OCI-LY1 (cell line): ENCODE data around the gene DNAH7.

Experiments
- H2AFZ ChIP-seq: fragments of 200-600 bp; sonication (generic), shearing (Covaris generic); 2 replicates; pipeline ENCODE4 v1.6.0; 2014; ENCODE audit warnings: antibody characterized with exemption, mild to moderate bottlenecking, low read length
- H3F3A ChIP-seq: fragments of 200-600 bp; sonication (generic), shearing (Covaris generic); 2 replicates; pipeline ENCODE4 v1.6.0; 2014; ENCODE audit warnings: mild to moderate bottlenecking, antibody characterized with exemption, low read length, moderate library complexity; ENCODE audit not compliant: insufficient read depth
- H3K27ac ChIP-seq: fragments of 200-600 bp; sonication (generic); 2 replicates; pipeline ENCODE4 v1.5.1; 2014; ENCODE audit warnings: low read length, mixed run types, mild to moderate bottlenecking, low read depth; ENCODE audit not compliant: poor library complexity, severe bottlenecking
- H3K27me3 ChIP-seq: fragments of 200-600 bp; sonication (generic); 2 replicates; pipeline ENCODE4 v1.6.0; 2014; ENCODE audit warnings: antibody characterized with exemption, mild to moderate bottlenecking, low read length, moderate library complexity; ENCODE audit not compliant: insufficient read depth
- H3K36me3 ChIP-seq: fragments of 200-600 bp; sonication (generic); 2 replicates; pipeline ENCODE4 v1.6.1; 2014; ENCODE audit warnings: mild to moderate bottlenecking, antibody characterized with exemption, low read length, moderate library complexity, mixed read lengths; ENCODE audit not compliant: insufficient read depth
- H3K4me1 ChIP-seq: fragments of 200-600 bp; sonication (generic); 2 replicates; pipeline ENCODE4 v1.5.1; 2014; ENCODE audit warnings: mild to moderate bottlenecking, low read length, moderate library complexity; ENCODE audit not compliant: insufficient read depth, severe bottlenecking
- H3K4me2 ChIP-seq: fragments of 200-600 bp; sonication (generic), shearing (Covaris generic); 2 replicates; pipeline ENCODE4 v1.6.1; 2014; ENCODE audit warnings: low read length
- H3K4me3 ChIP-seq: fragments of 200-600 bp; sonication (generic); 2 replicates; pipeline ENCODE4 v1.5.1; 2014; ENCODE audit warnings: low read length, low read depth, mild to moderate bottlenecking, mixed read lengths; ENCODE audit not compliant: poor library complexity, severe bottlenecking
- H3K79me2 ChIP-seq: fragments of 200-600 bp; shearing (Covaris generic); 2 replicates; pipeline ENCODE4 v1.6.1; 2016; ENCODE audit warnings: mixed run types, low read length, mixed read lengths; ENCODE audit not compliant: insufficient read depth
- H3K9ac ChIP-seq: fragments of 200-600 bp; sonication (generic), shearing (Covaris generic); 2 replicates; pipeline ENCODE4 v1.6.1; 2014; ENCODE audit warnings: mild to moderate bottlenecking, low read length, mixed read lengths
- H3K9me2 ChIP-seq: fragments of 200-600 bp; sonication (generic), shearing (Covaris generic); 2 replicates; pipeline ENCODE4 v1.6.1; 2014; ENCODE audit warnings: low read depth, mild to moderate bottlenecking, low read length, mixed read lengths
- H3K9me3 ChIP-seq: fragments of 200-600 bp; shearing (Covaris generic); 2 replicates; pipeline ENCODE4 v1.6.1; 2014; ENCODE audit warnings: low read length, mixed read lengths
- H4K20me1 ChIP-seq: fragments of 200-600 bp; sonication (generic), shearing (Covaris generic); 2 replicates; pipeline ENCODE4 v1.6.0; 2016; ENCODE audit warnings: mild to moderate bottlenecking, low read length; ENCODE audit not compliant: insufficient read depth
- CTCF ChIP-seq: fragments of 200-600 bp; sonication (generic), shearing (Covaris generic); IDR thresholded peaks from 2 replicates; pipeline ENCODE4 v1.5.1; 2017; ENCODE audit warnings: mild to moderate bottlenecking, antibody characterized with exemption, low read length, moderate library complexity, mixed read lengths
- EZH2 ChIP-seq: fragments of 200-600 bp; sonication (generic), shearing (Covaris generic); IDR thresholded peaks from 2 replicates; pipeline ENCODE4 v1.8.0; 2017; ENCODE audit warnings: borderline replicate concordance, mixed run types, mild to moderate bottlenecking, antibody characterized with exemption, low read length, moderate library complexity, mixed read lengths

Gene DNAH7

GRCh38 chr2:196000551-196000950 is 68.1 kb downstream of the DNAH7 start:
- TF ChIP-seq CTCF = no peak
- TF ChIP-seq EZH2 = no peak
- H3K9me2 ChIP-seq = no peaks in the 10 kb centered on the region
- no peaks in the 10 kb centered on the region for H3K36me3 ChIP-seq
- no peaks in the 10 kb centered on the region for H3K27me3 ChIP-seq
- no peak overlapping the region for H3K4me2 ChIP-seq
- no peak overlapping the region for H3K9ac ChIP-seq
- no peaks in the 10 kb centered on the region for H3K9me3 ChIP-seq
- H3K4me1 ChIP-seq = no peaks in the 10 kb centered on the region
- no peaks in the 10 kb centered on the region for H4K20me1 ChIP-seq
- no peaks in the 10 kb centered on the region for H3K79me2 ChIP-seq
- H2AFZ ChIP-seq = no peak overlapping the region
- H3K27ac ChIP-seq = no peak overlapping the region
- no peaks in the 10 kb centered on the region for H3F3A ChIP-seq
- no peak overlapping the region for H3K4me3 ChIP-seq

- H3F3A ChIP-seq = no peaks in the 10 kb centered on the region
- H2AFZ ChIP-seq = no peak overlapping the region
- H3K27ac ChIP-seq = no peak overlapping the region
- no peaks in the 10 kb centered on the region for H3K9me2 ChIP-seq
- H4K20me1 ChIP-seq = no peaks in the 10 kb centered on the region
- H3K4me1 ChIP-seq = no peaks in the 10 kb centered on the region
- H3K79me2 ChIP-seq = no peaks in the 10 kb centered on the region
- H3K9ac ChIP-seq = no peak overlapping the region
- no peaks in the 10 kb centered on the region for H3K36me3 ChIP-seq
- H3K4me2 ChIP-seq = no peak overlapping the region
- H3K9me3 ChIP-seq = no peaks in the 10 kb centered on the region
- H3K4me3 ChIP-seq = no peak overlapping the region
- TF ChIP-seq CTCF (no peak), EZH2 (no peak)
- no peaks in the 10 kb centered on the region for H3K27me3 ChIP-seq
Measured at GRCh38 chr2:195998070-195998469, 70.6 kb downstream of the DNAH7 start.

GRCh38 chr2:195995499-195995898 is 73.1 kb downstream of the DNAH7 start:
- Histone ChIP-seq H3K9me2 (no peaks in the 10 kb centered on the region), H2AFZ (no peak overlapping the region), H3K27me3 (no peaks in the 10 kb centered on the region), H3K4me1 (no peaks in the 10 kb centered on the region), H3K4me3 (no peak overlapping the region), H3K36me3 (no peaks in the 10 kb centered on the region), H3K9me3 (no peaks in the 10 kb centered on the region), H3K9ac (no peak overlapping the region), H3K27ac (no peak overlapping the region), H3K4me2 (no peak overlapping the region), H4K20me1 (no peaks in the 10 kb centered on the region), H3F3A (no peaks in the 10 kb centered on the region), H3K79me2 (no peaks in the 10 kb centered on the region)
- no peak for TF ChIP-seq CTCF
- TF ChIP-seq EZH2 = no peak
